HEK293 (cell line): ENCODE measurements around the gene C3orf52.

ENCODE experiments used
- CTCF ChIA-PET: fragments of 350-600 bp; formaldehyde crosslinking; extraction: SDS; loops from one replicate; lab custom pipeline; 2021; ENCODE audit warnings: antibody characterized with exemption; lab: Yijun Ruan, JAX
- POLR2A ChIA-PET: fragments of 300-600 bp; formaldehyde crosslinking; extraction: SDS; loops from one replicate; lab custom pipeline; 2020; ENCODE audit warnings: antibody characterized with exemption, inconsistent platforms; lab: Yijun Ruan, JAX
- H3K27ac ChIP-seq: fragments of 200-500 bp; sonication (Bioruptor generic); 2 replicates; pipeline ENCODE4 v1.5.1; 2014; ENCODE audit warnings: low read depth, low read length, control low read depth, inconsistent platforms; ENCODE audit errors: extremely low read depth
- H3K36me3 ChIP-seq, 2 experiments: fragments of 200-500 bp in 1 of 2; sonication (Bioruptor generic) in 1 of 2; 1 replicate in 1 of 2; 2 replicates in 1 of 2; pipeline ENCODE4 v1.5.1; 2014 to 2017; ENCODE audit warnings: inconsistent platforms in 2 of 2, low read length in 2 of 2; ENCODE audit not compliant: control insufficient read depth in 2 of 2, insufficient read depth in 1 of 2
- H3K4me1 ChIP-seq: fragments of 200-500 bp; sonication (Bioruptor generic); 2 replicates; pipeline ENCODE4 v1.5.1; 2014; ENCODE audit warnings: mild to moderate bottlenecking, low read length, inconsistent platforms; ENCODE audit not compliant: control insufficient read depth, insufficient read depth
- H3K4me3 ChIP-seq: 2 replicates; pipeline ENCODE4 v1.5.1; 2011; ENCODE audit warnings: low read depth, mild to moderate bottlenecking, control low read depth, low read length, moderate library complexity
- H3K9me3 ChIP-seq: fragments of 200-500 bp; sonication (Bioruptor generic); 2 replicates; pipeline ENCODE4 v1.5.1; 2014; ENCODE audit warnings: low read depth, low read length, inconsistent platforms; ENCODE audit not compliant: control insufficient read depth, insufficient read depth
- CTCF ChIP-seq: fragments of 450-650 bp; formaldehyde crosslinking; IDR thresholded peaks from 2 replicates; pipeline ENCODE4 v1.5.1; 2016; ENCODE audit warnings: missing biosample characterization, missing genetic modification characterization
- KLF17 ChIP-seq: fragments of 450-650 bp; formaldehyde crosslinking; IDR thresholded peaks from 2 replicates; pipeline ENCODE4 v1.5.1; 2016; ENCODE audit warnings: missing biosample characterization, missing genetic modification characterization
- SCRT2 ChIP-seq: fragments of 450-650 bp; formaldehyde crosslinking; IDR thresholded peaks from 2 replicates; pipeline ENCODE4 v1.5.1; 2016; ENCODE audit warnings: missing biosample characterization, missing genetic modification characterization
- YY1 ChIP-seq: fragments of 450-650 bp; formaldehyde crosslinking; IDR thresholded peaks from 2 replicates; pipeline ENCODE4 v1.5.1; 2018; ENCODE audit warnings: missing biosample characterization, missing genetic modification characterization
- ZEB2 ChIP-seq: fragments of 450-650 bp; formaldehyde crosslinking; IDR thresholded peaks from 2 replicates; pipeline ENCODE4 v1.5.1; 2016; ENCODE audit warnings: missing biosample characterization, missing genetic modification characterization
- ZFP41 ChIP-seq: fragments of 450-650 bp; formaldehyde crosslinking; IDR thresholded peaks from 2 replicates; pipeline ENCODE4 v1.5.1; 2016; ENCODE audit warnings: missing biosample characterization, missing genetic modification characterization, borderline replicate concordance
- ZNF16 ChIP-seq: fragments of 450-650 bp; formaldehyde crosslinking; IDR thresholded peaks from 2 replicates; pipeline ENCODE4 v1.5.1; 2016; ENCODE audit warnings: low read depth, missing biosample characterization, missing genetic modification characterization
- ZNF175 ChIP-seq: fragments of 450-650 bp; formaldehyde crosslinking; IDR thresholded peaks from 2 replicates; pipeline ENCODE4 v1.5.1; 2016; ENCODE audit warnings: missing biosample characterization, missing genetic modification characterization
- ZNF18 ChIP-seq: fragments of 450-650 bp; formaldehyde crosslinking; IDR thresholded peaks from 2 replicates; pipeline ENCODE4 v1.5.1; 2016; ENCODE audit warnings: missing biosample characterization, missing genetic modification characterization
- ZNF223 ChIP-seq: fragments of 450-650 bp; formaldehyde crosslinking; IDR thresholded peaks from 2 replicates; pipeline ENCODE4 v1.5.1; 2016; ENCODE audit warnings: missing biosample characterization, missing genetic modification characterization
- ZNF510 ChIP-seq: fragments of 450-650 bp; formaldehyde crosslinking; IDR thresholded peaks from 2 replicates; pipeline ENCODE4 v1.5.1; 2018; ENCODE audit warnings: mild to moderate bottlenecking, missing genetic modification characterization, missing biosample characterization; ENCODE audit not compliant: insufficient replicate concordance
- ZNF561 ChIP-seq: fragments of 450-650 bp; IDR thresholded peaks from 2 replicates; pipeline ENCODE4 v1.5.1; 2018; ENCODE audit warnings: missing biosample characterization, missing genetic modification characterization, borderline replicate concordance
- ZNF704 ChIP-seq: fragments of 450-650 bp; formaldehyde crosslinking; IDR thresholded peaks from 2 replicates; pipeline ENCODE4 v1.5.1; 2016; ENCODE audit warnings: missing biosample characterization, missing genetic modification characterization
- ZNF830 ChIP-seq: fragments of 450-650 bp; IDR thresholded peaks from 2 replicates; pipeline ENCODE4 v1.5.0; 2018; ENCODE audit warnings: missing biosample characterization, missing genetic modification characterization, low read depth, mild to moderate bottlenecking, moderate library complexity
- TF ChIP-seq, protein P1 (sequence below): fragments of 450-650 bp; formaldehyde crosslinking; IDR thresholded peaks from 2 replicates; pipeline ENCODE4 v1.5.1; 2017; ENCODE audit warnings: missing biosample characterization, missing genetic modification characterization
- TF ChIP-seq, protein P2 (sequence below): fragments of 450-650 bp; formaldehyde crosslinking; IDR thresholded peaks from 2 replicates; pipeline ENCODE4 v1.5.1; 2016; ENCODE audit warnings: missing biosample characterization, missing genetic modification characterization
- TF ChIP-seq, protein P3 (sequence below): fragments of 450-650 bp; formaldehyde crosslinking; IDR thresholded peaks from 2 replicates; pipeline ENCODE4 v1.5.1; 2016; ENCODE audit warnings: missing biosample characterization, missing genetic modification characterization, borderline replicate concordance
- TF ChIP-seq, protein P4 (sequence below): fragments of 450-650 bp; formaldehyde crosslinking; IDR thresholded peaks from 2 replicates; pipeline ENCODE4 v1.5.1; 2016; ENCODE audit warnings: missing biosample characterization, missing genetic modification characterization

The C3orf52 gene

GRCh38 chr3:112121577-112122547, 35.7 kb downstream of the C3orf52 start (continued):
- no peak for TF ChIP-seq ZNF830 (tag by site-specific recombination)

GRCh38 chr3:112122870-112123269, 36.7 kb downstream of the C3orf52 start:
- H3K9me3 ChIP-seq = no peaks in the 10 kb centered on the region
- H3K36me3 ChIP-seq = peaks cover 0 to 30% of the 10 kb centered on the region in 2 experiments; a peak in 1 of 3 replicates
- H3K4me1 ChIP-seq = 0 out of 2 replicates have a peak, but pooled peaks cover 6% of the 10 kb centered on the region
- POLR2A ChIA-PET = no interaction called here
- TF ChIP-seq ZNF175 (tag by site-specific recombination) (no peak), ZNF16 (tag by site-specific recombination) (no peak), ZNF561 (tag by site-specific recombination) (no peak), ZNF18 (tag by site-specific recombination) (no peak), ZEB2 (tag by site-specific recombination) (no peak), ZFP41 (tag by site-specific recombination) (no peak), SCRT2 (tag by site-specific recombination) (no peak), ZNF223 (tag by site-specific recombination) (no peak), ZNF510 (tag by site-specific recombination) (no peak), ZNF704 (tag by site-specific recombination) (no peak), CTCF (tag by site-specific recombination) (no peak), YY1 (no peak), KLF17 (no peak)
- TF ChIP-seq, protein P1, sequence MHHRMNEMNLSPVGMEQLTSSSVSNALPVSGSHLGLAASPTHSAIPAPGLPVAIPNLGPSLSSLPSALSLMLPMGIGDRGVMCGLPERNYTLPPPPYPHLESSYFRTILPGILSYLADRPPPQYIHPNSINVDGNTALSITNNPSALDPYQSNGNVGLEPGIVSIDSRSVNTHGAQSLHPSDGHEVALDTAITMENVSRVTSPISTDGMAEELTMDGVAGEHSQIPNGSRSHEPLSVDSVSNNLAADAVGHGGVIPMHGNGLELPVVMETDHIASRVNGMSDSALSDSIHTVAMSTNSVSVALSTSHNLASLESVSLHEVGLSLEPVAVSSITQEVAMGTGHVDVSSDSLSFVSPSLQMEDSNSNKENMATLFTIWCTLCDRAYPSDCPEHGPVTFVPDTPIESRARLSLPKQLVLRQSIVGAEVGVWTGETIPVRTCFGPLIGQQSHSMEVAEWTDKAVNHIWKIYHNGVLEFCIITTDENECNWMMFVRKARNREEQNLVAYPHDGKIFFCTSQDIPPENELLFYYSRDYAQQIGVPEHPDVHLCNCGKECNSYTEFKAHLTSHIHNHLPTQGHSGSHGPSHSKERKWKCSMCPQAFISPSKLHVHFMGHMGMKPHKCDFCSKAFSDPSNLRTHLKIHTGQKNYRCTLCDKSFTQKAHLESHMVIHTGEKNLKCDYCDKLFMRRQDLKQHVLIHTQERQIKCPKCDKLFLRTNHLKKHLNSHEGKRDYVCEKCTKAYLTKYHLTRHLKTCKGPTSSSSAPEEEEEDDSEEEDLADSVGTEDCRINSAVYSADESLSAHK = no peak
- TF ChIP-seq, protein P2, sequence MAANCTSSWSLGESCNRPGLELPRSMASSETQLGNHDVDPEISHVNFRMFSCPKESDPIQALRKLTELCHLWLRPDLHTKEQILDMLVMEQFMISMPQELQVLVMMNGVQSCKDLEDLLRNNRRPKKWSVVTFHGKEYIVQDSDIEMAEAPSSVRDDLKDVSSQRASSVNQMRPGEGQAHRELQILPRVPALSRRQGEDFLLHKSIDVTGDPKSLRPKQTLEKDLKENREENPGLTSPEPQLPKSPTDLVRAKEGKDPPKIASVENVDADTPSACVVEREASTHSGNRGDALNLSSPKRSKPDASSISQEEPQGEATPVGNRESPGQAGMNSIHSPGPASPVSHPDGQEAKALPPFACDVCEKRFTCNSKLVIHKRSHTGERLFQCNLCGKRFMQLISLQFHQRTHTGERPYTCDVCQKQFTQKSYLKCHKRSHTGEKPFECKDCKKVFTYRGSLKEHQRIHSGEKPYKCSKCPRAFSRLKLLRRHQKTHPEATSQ (tag by site-specific recombination) = no peak
- TF ChIP-seq, protein P3, sequence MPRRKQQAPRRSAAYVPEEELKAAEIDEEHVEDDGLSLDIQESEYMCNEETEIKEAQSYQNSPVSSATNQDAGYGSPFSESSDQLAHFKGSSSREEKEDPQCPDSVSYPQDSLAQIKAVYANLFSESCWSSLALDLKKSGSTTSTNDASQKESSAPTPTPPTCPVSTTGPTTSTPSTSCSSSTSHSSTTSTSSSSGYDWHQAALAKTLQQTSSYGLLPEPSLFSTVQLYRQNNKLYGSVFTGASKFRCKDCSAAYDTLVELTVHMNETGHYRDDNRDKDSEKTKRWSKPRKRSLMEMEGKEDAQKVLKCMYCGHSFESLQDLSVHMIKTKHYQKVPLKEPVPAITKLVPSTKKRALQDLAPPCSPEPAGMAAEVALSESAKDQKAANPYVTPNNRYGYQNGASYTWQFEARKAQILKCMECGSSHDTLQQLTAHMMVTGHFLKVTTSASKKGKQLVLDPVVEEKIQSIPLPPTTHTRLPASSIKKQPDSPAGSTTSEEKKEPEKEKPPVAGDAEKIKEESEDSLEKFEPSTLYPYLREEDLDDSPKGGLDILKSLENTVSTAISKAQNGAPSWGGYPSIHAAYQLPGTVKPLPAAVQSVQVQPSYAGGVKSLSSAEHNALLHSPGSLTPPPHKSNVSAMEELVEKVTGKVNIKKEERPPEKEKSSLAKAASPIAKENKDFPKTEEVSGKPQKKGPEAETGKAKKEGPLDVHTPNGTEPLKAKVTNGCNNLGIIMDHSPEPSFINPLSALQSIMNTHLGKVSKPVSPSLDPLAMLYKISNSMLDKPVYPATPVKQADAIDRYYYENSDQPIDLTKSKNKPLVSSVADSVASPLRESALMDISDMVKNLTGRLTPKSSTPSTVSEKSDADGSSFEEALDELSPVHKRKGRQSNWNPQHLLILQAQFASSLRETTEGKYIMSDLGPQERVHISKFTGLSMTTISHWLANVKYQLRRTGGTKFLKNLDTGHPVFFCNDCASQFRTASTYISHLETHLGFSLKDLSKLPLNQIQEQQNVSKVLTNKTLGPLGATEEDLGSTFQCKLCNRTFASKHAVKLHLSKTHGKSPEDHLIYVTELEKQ (tag by site-specific recombination) = no peak
- TF ChIP-seq, protein P4, sequence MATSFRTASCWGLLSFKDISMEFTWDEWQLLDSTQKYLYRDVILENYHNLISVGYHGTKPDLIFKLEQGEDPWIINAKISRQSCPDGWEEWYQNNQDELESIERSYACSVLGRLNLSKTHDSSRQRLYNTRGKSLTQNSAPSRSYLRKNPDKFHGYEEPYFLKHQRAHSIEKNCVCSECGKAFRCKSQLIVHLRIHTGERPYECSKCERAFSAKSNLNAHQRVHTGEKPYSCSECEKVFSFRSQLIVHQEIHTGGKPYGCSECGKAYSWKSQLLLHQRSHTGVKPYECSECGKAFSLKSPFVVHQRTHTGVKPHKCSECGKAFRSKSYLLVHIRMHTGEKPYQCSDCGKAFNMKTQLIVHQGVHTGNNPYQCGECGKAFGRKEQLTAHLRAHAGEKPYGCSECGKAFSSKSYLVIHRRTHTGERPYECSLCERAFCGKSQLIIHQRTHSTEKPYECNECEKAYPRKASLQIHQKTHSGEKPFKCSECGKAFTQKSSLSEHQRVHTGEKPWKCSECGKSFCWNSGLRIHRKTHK = no peak
- CTCF ChIA-PET = no interaction called here
- H3K4me3 ChIP-seq = no peak overlapping the region
- no peak overlapping the region for H3K27ac ChIP-seq
